ENCODE results near the gene STX11. TPM values are rescaled to one million over a fixed set of nuclear protein-coding genes. Genes with fewer than 3 reads are reported as not detected.

The STX11 gene
- total RNA-seq, 1 experiment from 2014 or later = 3.2 TPM

GRCh38 chr6:144134176-144134575, 16.1 kb upstream of the STX11 start:
- BruUV-seq (replicated peaks) = no TSS peak
- intact Hi-C loops (cut with micrococcal nuclease; ENCODE audit: unreplicated experiment) (no loop called here), in situ Hi-C loops (cut with HindIII; ENCODE audit: low pct_unique_long_range_greater_than_20kb, low sequenced_read_pairs) (no loop called here)
- POLR2A ChIA-PET = no interaction called here
- Histone ChIP-seq H3K9me3 (ENCODE audit: control insufficient read depth, insufficient read depth, low read depth, low read length) (no peaks in the 10 kb centered on the region), H3K4me3 (ENCODE audit: low read depth in 2 of 2, low read length in 2 of 2) (no peak overlapping the region), H3K36me3 (ENCODE audit: control insufficient read depth, insufficient read depth, low read length) (no peaks in the 10 kb centered on the region), H3K27me3 (ENCODE audit: control insufficient read depth, insufficient read depth, low read length) (no peaks in the 10 kb centered on the region), H3K4me1 (ENCODE audit: control insufficient read depth, insufficient read depth, low read length) (no peaks in the 10 kb centered on the region), H3K27ac (ENCODE audit: low read length) (no peak overlapping the region)
- TF ChIP-seq CTCF (IDR thresholded peaks at IDR 0.05) (no peak), SIN3A (IDR thresholded peaks at IDR 0.05; ENCODE audit: borderline replicate concordance, insufficient read depth, low read depth, low read length) (no peak), TCF7L2 (IDR thresholded peaks at IDR 0.05; ENCODE audit: low read depth, low read length) (no peak), POLR2AphosphoS5 (IDR thresholded peaks at IDR 0.05; ENCODE audit: low read depth, low read length) (no peak), REST (IDR thresholded peaks at IDR 0.05; ENCODE audit: insufficient read depth in 1 of 2, low read depth in 2 of 2, low read length in 1 of 2) (no peak)
- DNase-seq (ENCODE audit: low read depth, low spot score) (no peak), ATAC-seq (no peak)
- CTCF ChIA-PET = no interaction called here

GRCh38 chr6:144134737-144135136, 15.6 kb upstream of the STX11 start:
- ATAC-seq (no peak), DNase-seq (ENCODE audit: low read depth, low spot score) (no peak)
- in situ Hi-C loops (cut with HindIII; ENCODE audit: low pct_unique_long_range_greater_than_20kb, low sequenced_read_pairs) (no loop called here), intact Hi-C loops (cut with micrococcal nuclease; ENCODE audit: unreplicated experiment) (no loop called here)
- BruUV-seq (replicated peaks) = no TSS peak
- no peak overlapping the region for H3K27ac ChIP-seq (ENCODE audit: low read length)
- no peaks in the 10 kb centered on the region for H3K9me3 ChIP-seq (ENCODE audit: control insufficient read depth, insufficient read depth, low read depth, low read length)
- ChIA-PET CTCF (no interaction called here), POLR2A (no interaction called here)
- TF ChIP-seq REST (IDR thresholded peaks at IDR 0.05; ENCODE audit: insufficient read depth in 1 of 2, low read depth in 2 of 2, low read length in 1 of 2) = no peak
- TF ChIP-seq SIN3A (IDR thresholded peaks at IDR 0.05; ENCODE audit: borderline replicate concordance, insufficient read depth, low read depth, low read length) = no peak
- TF ChIP-seq CTCF (IDR thresholded peaks at IDR 0.05) = no peak
- TF ChIP-seq TCF7L2 (IDR thresholded peaks at IDR 0.05; ENCODE audit: low read depth, low read length) = no peak
- no peak for TF ChIP-seq POLR2AphosphoS5 (IDR thresholded peaks at IDR 0.05; ENCODE audit: low read depth, low read length)
- H3K27me3 ChIP-seq (ENCODE audit: control insufficient read depth, insufficient read depth, low read length) = no peaks in the 10 kb centered on the region
- no peak overlapping the region for H3K4me3 ChIP-seq (ENCODE audit: low read depth in 2 of 2, low read length in 2 of 2)
- no peaks in the 10 kb centered on the region for H3K4me1 ChIP-seq (ENCODE audit: control insufficient read depth, insufficient read depth, low read length)
- H3K36me3 ChIP-seq (ENCODE audit: control insufficient read depth, insufficient read depth, low read length) = no peaks in the 10 kb centered on the region

Measured in Panc1 (cell line).